HG02885 (cell line): ENCODE data around the gene MYL6B.
"Not testable (repeated sequence)": the region's sequence is repeated elsewhere in the genome, so short reads cannot be mapped to it uniquely, and the experiment has no call there.

Experiments used
- ATAC-seq: cut with Tn5 transposase; IDR thresholded peaks from one replicate; pipeline ENCODE4 v1.9.1; 2021; ENCODE audit warnings: mild to moderate bottlenecking; ENCODE audit not compliant: unreplicated experiment, poor library complexity

Gene MYL6B

GRCh38 chr12:56163533-56164344 lies 11.4 kb downstream of the MYL6B start:
- no peak for ATAC-seq

GRCh38 chr12:56164345-56164729 lies 11.9 kb downstream of the MYL6B start:
- ATAC-seq = no peak

- ATAC-seq = no peak
These were observed 13.0 kb downstream of the MYL6B start for GRCh38 chr12:56165369-56165768.

GRCh38 chr12:56169229-56169759 lies 16.9 kb downstream of the MYL6B start:
- no peak for ATAC-seq

GRCh38 chr12:56172839-56173238 lies 20.5 kb downstream of the MYL6B start:
- no peak for ATAC-seq

- ATAC-seq = no peak
These were observed 26.0 kb downstream of the MYL6B start for GRCh38 chr12:56178347-56178746.

GRCh38 chr12:56186957-56187356 lies 34.6 kb downstream of the MYL6B start:
- ATAC-seq = no peak

- no peak for ATAC-seq
These were observed 35.9 kb downstream of the MYL6B start for GRCh38 chr12:56188131-56188777.

GRCh38 chr12:56188778-56189098 lies 36.4 kb downstream of the MYL6B start:
- ATAC-seq = no peak

GRCh38 chr12:56189099-56189917 lies 36.9 kb downstream of the MYL6B start, which contains the start of gene SMARCC2:
Gene SMARCC2, minus strand, starts transcription at chr12:56189483. Its CDS starts 22 bp downstream, at chr12:56189461.
- ATAC-seq = peak; percentile 86

- ATAC-seq = peak; percentile 33
These were observed 37.7 kb downstream of the MYL6B start for GRCh38 chr12:56189918-56190694.

- ATAC-seq = no peak
These were observed 38.3 kb downstream of the MYL6B start for GRCh38 chr12:56190695-56191155.

- ATAC-seq = no peak
These were observed 40.2 kb downstream of the MYL6B start for GRCh38 chr12:56192582-56192981.

GRCh38 chr12:56193025-56193578 lies 40.7 kb downstream of the MYL6B start:
- ATAC-seq = no peak

GRCh38 chr12:56196818-56197550 lies 44.6 kb downstream of the MYL6B start:
- not testable (repeated sequence) for ATAC-seq

- ATAC-seq = no peak
These were observed 45.7 kb downstream of the MYL6B start for GRCh38 chr12:56197921-56198635.

GRCh38 chr12:56198836-56199235 lies 46.4 kb downstream of the MYL6B start:
- ATAC-seq = no peak

- ATAC-seq = no peak
These were observed 50.0 kb downstream of the MYL6B start for GRCh38 chr12:56202366-56202765.
